Measurements from ENCODE around the gene TIAM2. TPM values are rescaled to one million over a fixed set of nuclear protein-coding genes. Genes with fewer than 3 reads are reported as not detected.

The TIAM2 gene
- total RNA-seq, 2 experiments from 2014 or later, result 5.4 to 6.2 TPM

GRCh38 chr6:155262655-155263054 lies 267.5 kb downstream of the TIAM2 start:
- H2AFZ ChIP-seq (ENCODE audit: low read length), result no peak overlapping the region
- DNase-seq (ENCODE audit: low spot score), result no peak
- TF ChIP-seq, protein P1, sequence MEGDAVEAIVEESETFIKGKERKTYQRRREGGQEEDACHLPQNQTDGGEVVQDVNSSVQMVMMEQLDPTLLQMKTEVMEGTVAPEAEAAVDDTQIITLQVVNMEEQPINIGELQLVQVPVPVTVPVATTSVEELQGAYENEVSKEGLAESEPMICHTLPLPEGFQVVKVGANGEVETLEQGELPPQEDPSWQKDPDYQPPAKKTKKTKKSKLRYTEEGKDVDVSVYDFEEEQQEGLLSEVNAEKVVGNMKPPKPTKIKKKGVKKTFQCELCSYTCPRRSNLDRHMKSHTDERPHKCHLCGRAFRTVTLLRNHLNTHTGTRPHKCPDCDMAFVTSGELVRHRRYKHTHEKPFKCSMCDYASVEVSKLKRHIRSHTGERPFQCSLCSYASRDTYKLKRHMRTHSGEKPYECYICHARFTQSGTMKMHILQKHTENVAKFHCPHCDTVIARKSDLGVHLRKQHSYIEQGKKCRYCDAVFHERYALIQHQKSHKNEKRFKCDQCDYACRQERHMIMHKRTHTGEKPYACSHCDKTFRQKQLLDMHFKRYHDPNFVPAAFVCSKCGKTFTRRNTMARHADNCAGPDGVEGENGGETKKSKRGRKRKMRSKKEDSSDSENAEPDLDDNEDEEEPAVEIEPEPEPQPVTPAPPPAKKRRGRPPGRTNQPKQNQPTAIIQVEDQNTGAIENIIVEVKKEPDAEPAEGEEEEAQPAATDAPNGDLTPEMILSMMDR (conservative IDR thresholded peaks at IDR 0.05; ENCODE audit: low read length), result no peak
- peaks cover 81% of the 10 kb centered on the region for H3K36me3 ChIP-seq (ENCODE audit: insufficient read depth, low read length)
- H3K4me1 ChIP-seq (ENCODE audit: insufficient read depth, low read length, poor library complexity, severe bottlenecking), result peaks cover 7% of the 10 kb centered on the region
- no TSS peak for BruUV-seq (replicated peaks)
- H3K4me3 ChIP-seq (ENCODE audit: low read depth, low read length, poor library complexity, severe bottlenecking), result no peak overlapping the region
- intact Hi-C loops (cut with micrococcal nuclease; ENCODE audit: unreplicated experiment), result no loop called here
- ChIA-PET POLR2A (interaction anchor here (0.6 to 1.1 kb wide), 2 partner anchors 8 to 483 kb away, joined by 3 read pairs; no protein-coding TSS in a partner anchor), CTCF (ENCODE audit: unreplicated experiment) (interaction anchor here (0.6 kb wide), 1 partner anchor 565 kb away, joined by 4 read pairs; no protein-coding TSS in a partner anchor)
- H3K9me2 ChIP-seq (ENCODE audit: insufficient read depth, low read length), result no peaks in the 10 kb centered on the region
- no peak overlapping the region for H3K4me2 ChIP-seq (ENCODE audit: low read length)
- no peaks in the 10 kb centered on the region for H3K79me2 ChIP-seq (ENCODE audit: insufficient read depth, low read depth, low read length)
- H3K9me3 ChIP-seq (ENCODE audit: low read length), result no peaks in the 10 kb centered on the region
- H4K20me1 ChIP-seq (ENCODE audit: insufficient read depth, low read length), result 0 out of 2 replicates have a peak, but pooled peaks cover 5% of the 10 kb centered on the region
- no peak overlapping the region for H3K27ac ChIP-seq (ENCODE audit: low read depth, low read length, poor library complexity, severe bottlenecking)

GRCh38 chr6:155263373-155264063 lies 268.4 kb downstream of the TIAM2 start, which contains the start of gene CLDN20:
Gene CLDN20 (plus strand): TSS chr6:155264013. CDS start chr6:155275720, 11,707 bp downstream.
- H3K4me3 ChIP-seq (ENCODE audit: low read depth, low read length, poor library complexity, severe bottlenecking), result no peak within 1 kb of the TSS
- intact Hi-C loops (cut with micrococcal nuclease; ENCODE audit: unreplicated experiment), result no loop called here
- H3K36me3 ChIP-seq (ENCODE audit: insufficient read depth, low read length), result peaks cover 77% of the 10 kb centered on the region
- H3K79me2 ChIP-seq (ENCODE audit: insufficient read depth, low read depth, low read length), result no peaks in the 10 kb centered on the region
- H2AFZ ChIP-seq (ENCODE audit: low read length), result no peak within 1 kb of the TSS
- H3K9me2 ChIP-seq (ENCODE audit: insufficient read depth, low read length), result no peaks in the 10 kb centered on the region
- CTCF ChIA-PET (ENCODE audit: unreplicated experiment), result no interaction called here
- H3K27ac ChIP-seq (ENCODE audit: low read depth, low read length, poor library complexity, severe bottlenecking), result no peak within 1 kb of the TSS
- 0 out of 2 replicates have a peak, but pooled peaks cover 5% of the 10 kb centered on the region for H4K20me1 ChIP-seq (ENCODE audit: insufficient read depth, low read length)
- H3K9me3 ChIP-seq (ENCODE audit: low read length), result no peaks in the 10 kb centered on the region
- no TSS peak for BruUV-seq (replicated peaks)
- H3K4me1 ChIP-seq (ENCODE audit: insufficient read depth, low read length, poor library complexity, severe bottlenecking), result peaks cover 7% of the 10 kb centered on the region
- POLR2A ChIA-PET, result no interaction called here
- TF ChIP-seq, protein P1 (conservative IDR thresholded peaks at IDR 0.05; ENCODE audit: low read length), result no peak
- no peak for TF ChIP-seq EZH2phosphoT487 (IDR thresholded peaks at IDR 0.05; ENCODE audit: borderline replicate concordance, low read depth, low read length)
- H3K4me2 ChIP-seq (ENCODE audit: low read length), result no peak within 1 kb of the TSS
- DNase-seq (ENCODE audit: low spot score), result no peak

GRCh38 chr6:155264693-155265320 lies 269.7 kb downstream of the TIAM2 start:
- H3K79me2 ChIP-seq (ENCODE audit: insufficient read depth, low read depth, low read length), result no peaks in the 10 kb centered on the region
- H3K4me2 ChIP-seq (ENCODE audit: low read length), result no peak overlapping the region
- H3K27ac ChIP-seq (ENCODE audit: low read depth, low read length, poor library complexity, severe bottlenecking), result no peak overlapping the region
- peaks cover 7% of the 10 kb centered on the region for H3K4me1 ChIP-seq (ENCODE audit: insufficient read depth, low read length, poor library complexity, severe bottlenecking)
- POLR2A ChIA-PET, result no interaction called here
- DNase-seq (ENCODE audit: low spot score), result no peak
- TF ChIP-seq, protein P1 (conservative IDR thresholded peaks at IDR 0.05; ENCODE audit: low read length), result no peak
- no peak for TF ChIP-seq EZH2phosphoT487 (IDR thresholded peaks at IDR 0.05; ENCODE audit: borderline replicate concordance, low read depth, low read length)
- H3K4me3 ChIP-seq (ENCODE audit: low read depth, low read length, poor library complexity, severe bottlenecking), result no peak overlapping the region
- H3K36me3 ChIP-seq (ENCODE audit: insufficient read depth, low read length), result peaks cover 69% of the 10 kb centered on the region
- no peak overlapping the region for H2AFZ ChIP-seq (ENCODE audit: low read length)
- H3K9me2 ChIP-seq (ENCODE audit: insufficient read depth, low read length), result no peaks in the 10 kb centered on the region
- 0 out of 2 replicates have a peak, but pooled peaks cover 5% of the 10 kb centered on the region for H4K20me1 ChIP-seq (ENCODE audit: insufficient read depth, low read length)
- intact Hi-C loops (cut with micrococcal nuclease; ENCODE audit: unreplicated experiment), result no loop called here
- CTCF ChIA-PET (ENCODE audit: unreplicated experiment), result no interaction called here
- H3K9me3 ChIP-seq (ENCODE audit: low read length), result no peaks in the 10 kb centered on the region
- no TSS peak for BruUV-seq (replicated peaks)
